Measurements from ENCODE around the gene BIN1.

DNA sequence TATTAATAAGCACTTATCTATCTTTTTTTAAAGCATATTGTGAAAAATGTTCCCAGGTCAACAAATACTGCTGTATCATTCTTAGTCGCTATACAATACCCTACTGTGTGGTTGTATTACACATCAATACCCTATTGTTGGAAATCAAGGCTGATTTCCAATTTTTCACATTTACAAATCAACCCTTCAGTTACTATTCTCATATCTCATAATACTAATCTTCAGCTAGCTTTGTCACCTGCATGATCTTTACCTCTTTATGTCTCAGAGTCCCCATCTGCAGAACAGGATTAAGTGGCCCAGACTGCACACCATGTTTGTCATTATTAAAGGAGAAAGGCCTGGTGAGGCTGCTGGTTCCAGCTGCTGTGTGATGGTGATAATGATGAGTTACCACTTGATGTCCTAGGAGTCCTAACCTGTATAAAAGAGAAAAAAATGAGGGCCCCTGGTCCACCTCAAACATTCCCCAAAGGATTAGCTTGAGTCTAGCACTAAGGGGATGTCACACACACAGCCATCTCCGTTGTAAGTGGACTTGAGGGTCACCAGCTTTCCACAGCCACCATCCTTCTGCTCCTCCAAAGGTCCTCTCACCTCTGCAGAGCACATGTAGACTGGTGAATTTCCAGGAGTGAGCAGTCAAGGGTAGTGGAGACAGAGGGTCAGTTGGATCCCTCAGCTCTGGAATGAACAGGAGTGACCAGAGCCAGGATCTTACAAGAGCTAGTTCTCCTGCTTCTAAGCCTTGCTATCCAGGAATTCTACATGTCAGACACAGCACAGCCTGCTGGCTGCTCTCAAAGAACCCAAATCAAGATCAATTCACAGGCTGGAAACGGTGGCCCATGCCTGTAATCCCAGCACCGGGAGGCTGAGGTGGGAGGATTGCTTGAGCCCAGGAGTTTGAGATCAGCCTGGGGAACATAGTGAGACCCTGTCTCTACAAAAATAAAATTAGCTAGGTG, 36.0 kb upstream of the BIN1 start:
- TF ChIP-seq CTCF (conservative IDR thresholded peaks at IDR 0.05; ENCODE audit: low read depth, low read length) (no peak), EZH2 (IDR thresholded peaks at IDR 0.05; ENCODE audit: low read length, unreplicated experiment) (no peak)
